NCI-H510A (cell line): Measurements from ENCODE around the gene HAUS3.

ENCODE experiments used
- DNase-seq: peaks from one replicate; lab custom pipeline; 2025; lab: John Stamatoyannopoulos, UW

Gene HAUS3, protein sequence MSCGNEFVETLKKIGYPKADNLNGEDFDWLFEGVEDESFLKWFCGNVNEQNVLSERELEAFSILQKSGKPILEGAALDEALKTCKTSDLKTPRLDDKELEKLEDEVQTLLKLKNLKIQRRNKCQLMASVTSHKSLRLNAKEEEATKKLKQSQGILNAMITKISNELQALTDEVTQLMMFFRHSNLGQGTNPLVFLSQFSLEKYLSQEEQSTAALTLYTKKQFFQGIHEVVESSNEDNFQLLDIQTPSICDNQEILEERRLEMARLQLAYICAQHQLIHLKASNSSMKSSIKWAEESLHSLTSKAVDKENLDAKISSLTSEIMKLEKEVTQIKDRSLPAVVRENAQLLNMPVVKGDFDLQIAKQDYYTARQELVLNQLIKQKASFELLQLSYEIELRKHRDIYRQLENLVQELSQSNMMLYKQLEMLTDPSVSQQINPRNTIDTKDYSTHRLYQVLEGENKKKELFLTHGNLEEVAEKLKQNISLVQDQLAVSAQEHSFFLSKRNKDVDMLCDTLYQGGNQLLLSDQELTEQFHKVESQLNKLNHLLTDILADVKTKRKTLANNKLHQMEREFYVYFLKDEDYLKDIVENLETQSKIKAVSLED

DNA sequence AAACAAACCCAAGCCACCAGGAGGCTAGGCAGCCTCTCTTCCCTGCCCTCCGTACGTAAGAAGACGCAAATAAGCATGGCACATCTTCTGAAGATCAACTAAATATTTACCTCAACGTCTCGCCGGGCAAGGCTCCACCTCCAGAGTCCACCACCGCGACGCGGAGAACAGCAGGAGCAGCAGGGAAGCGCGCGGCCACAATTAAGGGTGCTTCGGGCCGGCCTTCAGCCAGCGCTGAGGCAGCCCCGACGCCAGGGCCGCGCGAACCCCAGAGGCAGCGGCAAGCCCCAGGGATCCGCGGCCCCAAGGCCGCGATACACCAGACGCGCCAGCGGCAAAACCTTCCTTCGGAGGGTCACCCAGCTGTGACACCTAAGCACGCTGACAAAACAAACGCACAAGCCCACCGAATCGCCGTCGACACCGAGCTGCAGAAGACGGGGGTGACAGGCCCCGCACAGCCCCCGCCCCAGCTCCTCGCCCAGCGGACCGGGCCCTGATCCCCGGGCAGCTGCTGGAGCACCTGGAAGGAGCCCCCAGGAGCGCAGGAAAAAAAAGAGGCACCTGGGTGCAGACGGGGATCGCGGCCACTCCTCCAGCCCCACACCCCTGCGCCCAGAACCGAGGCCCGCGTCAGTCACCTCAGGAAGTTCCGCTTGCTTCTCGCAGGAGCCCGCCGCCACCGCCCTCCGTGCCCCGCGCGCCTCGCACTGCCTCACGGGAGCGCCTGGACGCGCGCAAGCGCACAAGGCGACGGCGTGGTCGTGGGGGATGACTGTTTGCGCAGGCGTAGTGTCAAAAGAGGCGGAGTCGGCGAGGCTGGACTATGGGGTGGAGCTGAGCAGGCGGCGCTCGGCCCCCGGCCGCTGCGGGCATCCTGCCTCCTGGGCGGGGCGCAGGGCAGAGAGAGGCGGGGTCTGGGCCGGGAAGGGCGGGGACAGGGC, at the start of gene HAUS3, which contains the start of gene POLN:
Gene HAUS3, minus strand, starts transcription at position 712 of the 944 bp plus-strand sequence. CDS start 1,175 bp downstream, outside the sequence.
Gene POLN, minus strand, starts transcription at position 712 of the 944 bp plus-strand sequence. CDS start 12,890 bp downstream, outside the sequence.
- DNase-seq, result peak; percentile 76

DNA sequence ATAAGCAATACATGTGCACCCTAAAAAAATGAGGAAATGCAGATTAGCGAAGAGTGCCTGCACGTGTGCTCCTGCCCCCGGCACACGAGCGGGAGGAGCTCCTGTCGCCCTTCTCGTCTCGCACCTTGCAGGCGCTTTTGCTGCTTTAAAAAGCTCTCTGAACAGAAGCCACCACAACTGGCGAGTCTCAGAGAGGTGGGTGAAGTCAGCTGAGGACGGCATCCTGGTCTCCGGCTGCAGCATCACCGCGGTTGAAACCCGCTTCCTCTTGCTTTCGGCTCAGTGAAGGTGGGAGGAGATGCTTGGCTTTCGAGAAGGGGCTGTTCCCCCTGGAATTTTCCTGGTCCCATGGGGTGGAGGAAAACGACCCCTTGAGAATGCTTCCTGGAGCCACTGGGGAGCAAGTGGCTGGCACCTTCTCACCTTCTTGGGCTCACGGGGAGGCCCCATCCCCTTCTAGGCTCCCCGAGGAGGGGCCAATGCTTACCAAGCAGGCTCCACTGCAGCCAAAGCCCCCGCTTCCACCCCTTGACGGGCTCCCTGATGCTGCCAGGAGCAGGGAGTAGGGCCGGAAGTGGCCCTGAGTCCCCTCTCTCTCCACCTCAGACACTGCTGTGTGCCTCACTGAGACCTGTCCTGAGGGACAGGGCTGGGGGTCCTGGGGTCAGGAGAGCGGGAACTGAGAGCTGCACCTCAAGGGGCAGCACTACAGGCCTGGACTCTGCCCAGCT, 49.2 kb upstream of the HAUS3 start:
- DNase-seq, result no peak

DNA sequence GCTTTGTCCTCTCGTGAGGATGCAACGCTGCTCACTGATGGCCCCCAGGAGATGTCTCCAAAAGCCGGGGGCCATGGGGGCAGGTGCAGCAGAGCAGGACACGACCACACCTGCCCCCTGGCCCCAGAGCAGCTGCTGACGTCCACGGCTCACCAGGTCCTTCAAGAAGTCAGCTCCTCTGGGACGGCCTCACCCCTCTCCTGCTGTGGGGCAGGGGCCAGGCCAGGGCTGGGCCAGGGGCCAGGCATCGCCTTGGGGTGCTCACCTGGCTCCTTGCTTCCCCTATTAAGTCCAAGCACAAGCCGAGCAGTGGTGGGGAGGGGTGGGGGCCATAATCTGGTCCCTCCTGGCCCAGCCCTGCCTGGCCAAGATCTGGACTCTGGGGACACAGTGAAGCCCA, 48.6 kb upstream of the HAUS3 start:
- DNase-seq, result no peak

DNA sequence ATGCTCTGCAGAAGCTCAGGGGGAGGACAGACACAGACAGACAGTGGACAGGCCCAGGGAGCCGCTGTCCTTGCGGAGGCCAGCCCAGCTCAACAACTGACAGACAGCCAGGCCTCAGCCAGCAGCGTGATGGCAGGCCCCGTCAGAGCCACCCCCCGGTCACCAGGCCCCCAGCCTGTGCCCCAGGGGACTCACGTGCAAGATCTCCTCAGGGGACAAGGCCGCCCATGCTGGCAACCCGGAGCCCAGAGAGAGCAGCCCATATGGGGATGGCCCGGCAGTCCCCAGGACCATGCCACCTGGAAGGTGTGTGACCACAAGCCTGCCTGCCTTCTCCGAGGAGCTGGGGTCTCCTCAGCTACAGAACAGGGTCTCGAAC, 48.0 kb upstream of the HAUS3 start:
- DNase-seq, result no peak

DNA sequence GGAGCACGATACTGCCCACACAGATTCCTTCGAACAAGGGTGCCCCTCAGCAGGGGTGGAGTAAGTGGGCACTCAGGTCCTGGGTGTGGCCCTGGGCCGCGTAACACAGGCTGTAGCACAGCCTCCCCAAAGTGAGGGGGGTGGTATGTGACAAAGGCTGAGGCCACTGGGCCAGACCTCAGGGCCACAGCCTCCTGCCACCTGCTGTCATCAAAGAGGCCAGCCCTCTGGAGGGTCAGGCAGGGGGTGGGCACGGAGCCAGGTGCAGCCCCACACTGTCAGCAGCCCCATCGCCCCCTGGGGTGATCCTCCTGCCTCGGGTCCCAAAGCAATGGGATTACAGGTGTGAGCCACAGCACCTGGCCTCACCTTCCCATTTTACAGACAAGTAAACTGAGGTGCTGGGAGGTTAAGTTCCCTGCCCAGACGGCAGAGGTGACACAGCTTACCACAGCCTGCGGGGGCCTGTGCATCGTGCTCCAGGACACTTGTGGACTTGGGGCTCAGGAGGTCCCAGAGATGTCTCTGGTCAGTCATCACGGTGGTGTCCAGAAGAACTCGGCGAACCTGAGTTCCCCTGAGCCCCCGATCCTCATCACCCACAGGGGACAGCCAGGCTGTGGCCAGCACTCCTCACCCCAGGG, 47.5 kb upstream of the HAUS3 start:
- DNase-seq, result no peak

DNA sequence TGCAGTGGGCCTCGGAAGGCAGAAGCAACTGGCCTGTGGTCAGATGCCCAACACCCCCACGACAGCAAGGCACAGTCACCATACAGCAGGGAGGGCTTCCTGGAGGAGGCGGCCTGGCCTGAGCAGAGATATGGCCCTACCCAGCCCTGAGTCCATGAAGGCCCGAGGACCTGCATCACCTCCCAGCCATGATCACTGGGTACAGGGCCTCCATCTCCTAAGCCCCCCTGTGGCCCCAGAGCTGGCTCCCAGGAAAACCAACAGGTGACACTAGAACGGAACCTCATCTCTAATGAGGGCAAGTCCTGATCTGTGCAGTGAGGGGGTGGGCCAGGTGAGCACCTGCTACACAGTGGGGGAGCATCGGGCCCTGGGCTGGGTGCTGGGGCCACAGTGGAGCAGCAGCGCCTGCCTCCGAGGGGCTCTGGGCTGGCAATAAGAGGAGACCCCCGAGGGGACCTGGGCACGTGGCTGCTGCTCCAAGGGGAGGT, 46.2 kb upstream of the HAUS3 start:
- DNase-seq, result no peak

DNA sequence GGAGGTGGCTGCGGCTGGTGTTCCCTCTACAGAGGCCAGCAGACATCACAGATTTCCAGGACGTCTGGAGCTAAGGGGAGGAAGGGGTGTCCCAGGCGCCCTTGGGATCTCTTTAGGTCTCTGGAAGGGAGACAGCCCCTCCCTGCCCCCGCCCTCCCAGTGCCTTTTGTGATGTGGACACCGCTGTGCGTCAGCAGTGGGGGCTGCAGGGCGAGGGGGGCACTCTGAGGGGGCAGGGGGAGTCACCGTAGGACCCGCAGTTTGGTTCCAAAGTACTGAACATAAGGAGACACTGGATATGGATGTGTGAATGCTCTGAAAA, 45.6 kb upstream of the HAUS3 start:
- DNase-seq, result no peak

DNA sequence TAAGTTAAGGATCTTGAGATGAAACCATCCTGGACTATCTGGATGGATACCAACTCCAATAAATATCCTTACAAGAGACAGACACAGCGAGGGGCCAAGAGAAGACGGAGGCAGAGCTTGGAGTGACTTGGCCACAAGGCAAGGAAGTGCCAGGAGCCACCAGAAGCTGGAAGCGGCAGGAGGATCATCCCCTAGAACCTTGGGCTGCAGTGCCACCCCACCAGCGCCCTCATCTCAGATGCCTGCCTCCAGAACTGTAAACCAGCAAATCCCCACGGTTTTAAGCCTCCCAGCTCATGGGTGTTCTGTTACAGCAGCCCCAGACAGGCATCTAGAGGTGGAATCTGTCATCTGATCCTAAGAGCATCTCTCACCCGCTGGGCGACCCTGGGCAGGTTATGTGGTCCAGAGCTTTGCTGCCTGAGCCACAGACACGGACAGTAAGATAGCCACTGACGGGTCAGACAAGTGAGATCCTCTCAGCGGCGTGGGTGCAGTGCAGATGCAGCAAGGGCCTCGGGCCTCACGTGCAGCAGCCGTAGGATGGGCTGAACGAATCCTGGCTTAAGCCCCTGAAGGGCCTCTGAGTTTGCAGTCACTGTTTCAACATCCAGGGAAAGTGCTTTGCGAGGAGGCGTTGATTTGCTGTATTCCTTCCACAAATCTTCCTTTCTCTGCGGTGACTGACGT, 45.1 kb upstream of the HAUS3 start:
- DNase-seq, result no peak

DNA sequence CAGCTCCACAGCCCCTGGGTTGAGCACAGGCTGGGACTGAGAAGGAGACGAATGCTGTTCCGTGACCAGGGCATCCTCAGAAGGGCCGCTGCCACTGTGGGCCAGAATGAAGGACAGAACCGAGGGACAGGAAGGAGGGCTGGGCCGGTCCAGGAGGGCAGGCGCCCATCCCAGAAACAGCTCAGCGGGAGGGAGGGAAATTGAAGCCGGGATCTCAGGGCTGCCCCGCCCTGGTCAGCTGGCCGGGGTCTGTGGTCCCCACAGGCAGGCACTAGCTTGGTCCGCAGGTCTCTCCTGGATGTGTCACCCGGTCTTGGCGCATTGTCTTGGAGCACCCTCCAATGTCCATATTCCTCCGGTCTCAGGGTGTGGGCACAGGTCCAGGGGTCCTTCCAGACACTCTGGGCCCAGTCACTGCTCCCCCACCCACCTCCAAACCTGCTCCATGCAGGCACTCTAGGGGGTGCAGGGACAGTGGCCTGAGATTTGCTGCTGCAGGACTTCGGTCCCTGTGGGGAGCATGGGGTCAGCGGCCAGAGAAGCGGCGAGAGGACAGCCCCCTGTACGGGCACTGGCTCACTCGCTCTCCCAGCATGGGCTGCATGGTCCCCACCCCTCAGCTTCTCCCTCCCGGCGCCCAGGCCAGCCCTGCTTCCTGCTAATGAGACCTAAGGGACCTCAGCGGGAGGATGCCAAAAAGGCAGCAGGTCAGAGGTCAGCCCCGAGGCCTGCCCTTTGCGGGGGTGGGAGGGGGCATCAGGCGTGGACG, 43.9 kb upstream of the HAUS3 start:
- no peak for DNase-seq

DNA sequence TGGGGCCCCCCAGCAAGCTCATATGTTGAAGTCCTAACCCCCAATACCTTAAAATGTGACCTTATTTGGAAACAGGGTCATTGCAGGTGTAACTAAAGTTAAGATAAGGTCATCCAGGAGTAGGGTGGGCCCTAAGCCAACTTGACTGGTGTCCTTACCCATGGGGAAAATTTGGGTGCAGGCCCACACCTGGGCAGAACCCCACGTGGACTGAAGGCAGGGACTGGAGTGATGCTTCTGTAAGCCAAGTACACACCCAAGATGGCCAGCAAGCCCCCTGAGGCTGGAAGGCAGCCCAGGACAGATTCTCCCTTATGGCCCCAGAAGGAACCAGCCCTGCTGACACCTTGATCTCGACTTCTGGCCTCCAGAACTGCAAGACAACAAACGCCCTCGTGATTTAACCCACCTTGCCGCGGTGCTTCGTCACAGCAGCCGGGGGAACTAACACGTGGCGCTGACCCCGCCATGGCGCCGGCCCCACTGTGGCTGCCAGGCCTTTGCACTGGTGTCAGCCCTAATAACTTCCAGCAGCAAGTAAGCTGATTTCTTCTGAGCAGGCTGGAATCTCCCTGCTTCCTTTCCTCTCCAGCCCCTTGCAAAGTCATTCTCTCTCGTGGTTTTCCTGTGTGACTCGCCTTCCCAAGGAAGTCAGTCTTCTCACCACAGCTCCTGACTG, 43.2 kb upstream of the HAUS3 start:
- DNase-seq, result no peak

DNA sequence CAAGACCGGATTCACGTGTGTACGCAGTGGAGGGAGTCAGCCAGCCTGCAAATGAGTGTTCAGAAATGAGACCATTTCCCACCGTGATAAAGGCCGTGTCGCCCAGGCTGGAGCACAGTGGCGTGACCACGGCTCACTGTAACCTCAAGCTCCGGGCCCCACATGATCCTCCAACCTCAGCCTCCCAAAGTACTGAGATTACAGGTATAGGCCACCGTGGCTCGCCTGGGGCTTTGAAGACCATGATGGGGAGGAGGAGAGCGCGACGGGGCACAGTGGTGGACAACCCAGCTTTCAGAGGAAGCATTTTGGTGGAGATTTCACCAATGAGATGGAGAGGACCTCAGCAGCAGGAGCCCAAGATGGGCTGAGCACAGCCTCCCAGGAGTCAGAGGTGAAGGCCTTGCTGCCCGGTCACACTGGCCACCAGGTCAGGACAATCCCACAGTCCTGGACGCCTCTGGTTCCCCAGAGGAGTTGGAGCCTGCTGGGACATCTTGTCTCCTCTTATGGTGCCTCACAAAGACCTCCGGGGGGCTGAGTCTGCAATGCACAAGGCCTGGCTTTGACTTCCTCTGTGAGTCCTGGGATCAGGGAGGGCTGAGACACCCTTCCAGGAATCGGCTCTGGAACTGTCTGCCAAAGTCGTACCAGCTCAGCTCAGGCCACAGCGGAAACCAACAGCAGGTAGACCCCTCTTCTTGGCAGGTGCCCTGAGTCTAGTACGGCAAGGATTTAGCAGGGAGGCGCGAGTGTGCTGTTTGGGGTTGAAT, 42.4 kb upstream of the HAUS3 start:
- no peak for DNase-seq

DNA sequence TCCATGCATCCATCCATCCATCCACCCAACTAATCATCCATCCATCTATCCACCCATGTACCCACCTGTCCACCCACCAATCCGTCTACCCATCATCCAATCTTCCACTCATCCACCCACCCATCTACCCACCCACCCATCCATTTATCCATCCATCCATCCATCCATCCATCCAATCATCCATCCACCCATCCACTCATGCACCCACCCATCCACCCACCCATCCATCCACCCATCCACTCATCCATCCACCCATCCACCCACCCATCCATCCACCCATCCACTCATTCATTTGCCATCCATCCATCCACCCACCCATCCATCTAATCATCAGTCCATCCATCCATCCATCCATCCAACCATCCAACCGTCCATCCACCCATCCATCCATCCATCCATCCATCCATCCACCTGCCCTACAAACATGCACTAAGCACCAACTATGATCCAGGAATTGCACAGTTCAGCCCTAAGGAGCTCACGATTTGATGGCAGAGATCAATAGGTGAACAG, 41.3 kb upstream of the HAUS3 start:
- no peak for DNase-seq

DNA sequence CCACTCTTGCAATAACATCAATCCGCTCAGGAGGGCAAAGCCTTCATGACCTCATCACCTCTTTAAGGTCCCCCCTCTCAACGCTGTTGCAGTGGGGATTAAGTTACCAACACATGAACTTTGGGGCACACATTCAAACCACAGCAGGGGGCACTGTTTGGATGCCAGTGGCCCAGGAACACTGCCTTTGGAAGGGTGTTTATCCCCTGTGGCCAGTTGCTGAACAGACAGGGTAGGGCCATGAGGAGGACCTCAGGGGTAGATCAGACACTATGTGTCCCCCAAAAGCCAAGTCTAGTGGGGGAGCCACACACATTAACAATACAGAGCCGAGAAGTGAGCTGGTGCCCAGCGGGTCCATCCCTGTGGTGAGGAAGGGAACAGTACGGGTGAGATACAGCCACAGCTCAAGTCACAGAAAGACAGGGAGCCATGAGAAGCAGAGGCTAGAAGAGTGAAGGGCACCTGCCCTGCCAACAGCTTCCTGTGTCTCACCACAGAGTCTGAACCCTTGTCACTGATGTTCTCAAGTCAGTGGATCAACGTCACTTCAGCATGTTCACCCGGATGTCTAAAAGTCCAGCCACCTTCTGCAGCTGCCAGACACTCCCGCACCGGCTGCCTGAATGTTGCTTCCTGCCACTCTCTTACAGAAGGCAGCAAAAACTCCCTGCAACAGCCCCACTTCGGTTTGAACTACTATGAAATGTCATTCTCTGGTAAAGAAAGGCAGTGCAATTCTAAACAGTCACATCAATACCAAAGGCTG, 39.8 kb upstream of the HAUS3 start:
- no peak for DNase-seq

DNA sequence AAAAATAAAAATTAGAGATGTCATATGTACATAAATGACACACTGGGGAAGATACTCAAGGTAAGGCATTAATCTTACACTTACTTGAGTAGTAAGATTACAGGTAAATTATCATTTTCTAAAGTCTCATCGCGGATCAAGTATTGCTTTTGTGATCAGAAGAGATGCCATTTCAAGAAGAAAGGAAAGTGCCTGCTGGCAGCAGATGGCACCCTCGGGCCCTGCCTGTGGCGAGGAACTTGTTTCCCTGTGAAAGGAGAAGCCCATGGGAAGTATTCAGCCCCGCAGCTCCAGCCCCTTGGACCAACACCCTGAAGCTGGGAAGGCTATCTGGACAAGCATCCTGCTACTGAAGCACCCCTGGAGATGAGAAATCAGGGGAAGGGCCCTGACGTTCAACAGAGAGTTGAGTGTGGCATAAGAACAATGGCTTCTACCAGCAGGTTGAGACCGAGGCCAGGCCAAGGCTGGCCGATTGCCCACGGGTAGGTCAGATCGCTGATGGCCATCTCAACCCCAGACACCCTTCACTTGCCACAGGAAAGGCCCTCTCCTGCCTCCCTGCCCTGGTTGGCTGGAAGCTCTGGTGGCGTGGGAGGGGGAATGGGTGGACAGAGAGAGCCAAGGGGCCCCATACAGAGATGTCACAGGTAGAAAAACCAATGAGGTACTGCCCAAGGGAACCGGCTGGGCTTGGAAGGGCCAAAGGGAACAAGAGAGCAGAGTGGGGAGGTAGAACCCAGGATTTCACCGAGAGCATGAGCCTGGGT, 38.8 kb upstream of the HAUS3 start:
- no peak for DNase-seq

DNA sequence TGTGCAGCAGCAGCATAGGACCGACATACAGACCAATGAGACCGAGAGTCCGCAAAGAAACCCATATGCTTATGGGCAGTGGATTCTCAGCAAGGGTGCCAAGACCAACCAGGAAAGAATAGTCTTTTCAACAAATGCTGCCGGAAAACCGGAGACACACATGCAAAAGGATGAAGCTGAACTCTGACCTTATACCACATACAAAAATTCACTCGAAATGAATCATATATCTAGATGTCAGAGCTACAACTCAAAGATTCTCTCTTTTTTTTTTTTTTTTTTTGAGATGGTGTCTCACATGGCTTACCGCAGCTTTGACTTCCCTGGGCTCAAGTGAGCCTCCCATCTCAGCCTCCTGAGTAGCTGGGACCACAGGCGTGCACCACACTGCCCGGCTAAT, 36.0 kb upstream of the HAUS3 start:
- no peak for DNase-seq

DNA sequence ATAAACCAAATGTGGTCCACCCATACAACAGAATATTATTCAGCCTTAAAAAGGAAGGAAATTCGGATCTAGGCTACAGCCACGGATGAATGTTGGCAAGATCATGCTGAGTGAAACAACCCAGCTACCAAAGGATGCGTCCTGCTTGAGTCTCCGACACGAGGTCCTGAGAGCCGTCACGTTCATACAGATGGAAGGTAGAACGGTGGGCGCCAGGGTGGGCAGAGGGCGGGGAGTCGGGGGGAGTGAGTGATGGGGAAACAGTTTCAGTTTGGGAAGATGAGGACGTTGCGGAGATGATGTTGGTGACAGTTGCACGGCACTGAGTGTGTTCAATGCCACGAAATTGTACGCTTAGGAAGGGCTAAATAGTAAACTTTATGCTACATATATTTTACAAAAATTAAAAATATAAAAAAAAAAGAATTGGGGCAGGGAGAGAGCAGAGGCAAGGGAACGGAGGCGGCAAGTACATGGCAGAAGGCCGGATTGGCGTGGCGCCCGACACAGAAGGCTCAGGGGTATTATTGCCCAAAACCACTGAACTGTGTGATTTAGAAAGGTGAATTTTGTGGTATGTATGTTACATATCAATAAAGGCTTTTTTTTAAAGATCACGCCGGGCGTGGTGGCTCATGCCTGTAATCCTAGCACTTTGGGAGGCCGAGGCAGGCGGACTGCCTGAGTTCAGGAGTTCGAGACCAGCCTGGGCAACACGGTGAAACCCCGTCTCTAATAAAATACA, 34.8 kb upstream of the HAUS3 start:
- DNase-seq, result no peak
